ENCODE measurements around the gene COMMD6.

GRCh38 chr13:75512253-75512652 lies 25.4 kb downstream of the COMMD6 start:
- TF ChIP-seq CTCF (conservative IDR thresholded peaks at IDR 0.05 in 1 of 2, IDR thresholded peaks at IDR 0.05 in 1 of 2; ENCODE audit: low read depth in 1 of 2, low read length in 2 of 2) (no peak), EZH2 (IDR thresholded peaks at IDR 0.05; ENCODE audit: low read length, missing control alignments) (no peak)
